ENCODE results near the gene TRUB2. TPM values are rescaled to one million over a fixed set of nuclear protein-coding genes. Genes with fewer than 3 reads are reported as not detected.

Gene TRUB2
- total RNA-seq, 1 donor from 2014 or later, result 11.3 TPM

DNA sequence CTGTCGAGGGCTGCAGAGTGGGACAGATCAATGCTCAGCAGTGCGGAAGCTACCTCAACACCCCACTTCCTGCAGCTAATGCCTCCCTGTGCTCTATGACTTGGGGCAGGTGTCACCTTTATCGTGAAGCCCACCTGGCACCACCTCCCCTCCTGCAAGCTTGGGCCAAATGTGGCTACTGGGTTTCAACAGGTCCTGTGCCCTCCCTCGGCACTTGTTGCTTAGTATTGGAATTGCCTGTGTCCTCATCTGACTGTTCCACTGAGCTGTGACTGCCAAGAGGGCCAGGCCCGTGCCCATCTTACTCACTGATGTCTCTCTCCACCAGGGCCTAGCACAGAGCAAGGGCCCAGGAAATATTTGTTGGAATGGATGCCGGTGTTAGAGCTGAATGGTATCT lies 27.5 kb upstream of the TRUB2 start:
- no peak overlapping the region for H3K27ac ChIP-seq
- H3K4me3 ChIP-seq, result no peak overlapping the region
- intact Hi-C loops (cut with DNase I), result no loop called here
- H3K27me3 ChIP-seq, result no peaks in the 10 kb centered on the region
- TF ChIP-seq POLR2A (IDR thresholded peaks at IDR 0.05) (no peak), POLR2AphosphoS5 (IDR thresholded peaks at IDR 0.05; ENCODE audit: insufficient read depth in 1 of 2, low read depth in 1 of 2) (no peak)
- TF ChIP-seq, protein P1, sequence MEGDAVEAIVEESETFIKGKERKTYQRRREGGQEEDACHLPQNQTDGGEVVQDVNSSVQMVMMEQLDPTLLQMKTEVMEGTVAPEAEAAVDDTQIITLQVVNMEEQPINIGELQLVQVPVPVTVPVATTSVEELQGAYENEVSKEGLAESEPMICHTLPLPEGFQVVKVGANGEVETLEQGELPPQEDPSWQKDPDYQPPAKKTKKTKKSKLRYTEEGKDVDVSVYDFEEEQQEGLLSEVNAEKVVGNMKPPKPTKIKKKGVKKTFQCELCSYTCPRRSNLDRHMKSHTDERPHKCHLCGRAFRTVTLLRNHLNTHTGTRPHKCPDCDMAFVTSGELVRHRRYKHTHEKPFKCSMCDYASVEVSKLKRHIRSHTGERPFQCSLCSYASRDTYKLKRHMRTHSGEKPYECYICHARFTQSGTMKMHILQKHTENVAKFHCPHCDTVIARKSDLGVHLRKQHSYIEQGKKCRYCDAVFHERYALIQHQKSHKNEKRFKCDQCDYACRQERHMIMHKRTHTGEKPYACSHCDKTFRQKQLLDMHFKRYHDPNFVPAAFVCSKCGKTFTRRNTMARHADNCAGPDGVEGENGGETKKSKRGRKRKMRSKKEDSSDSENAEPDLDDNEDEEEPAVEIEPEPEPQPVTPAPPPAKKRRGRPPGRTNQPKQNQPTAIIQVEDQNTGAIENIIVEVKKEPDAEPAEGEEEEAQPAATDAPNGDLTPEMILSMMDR (IDR thresholded peaks at IDR 0.05), result no peak
- H3K4me1 ChIP-seq, result no peaks in the 10 kb centered on the region
- peaks cover 0 to 77% of the 10 kb centered on the region in 2 donors for H3K36me3 ChIP-seq
- H3K9me3 ChIP-seq, result no peaks in the 10 kb centered on the region
- DNase-seq (ENCODE audit: extremely low spot score in 2 of 2), result no peak

DNA sequence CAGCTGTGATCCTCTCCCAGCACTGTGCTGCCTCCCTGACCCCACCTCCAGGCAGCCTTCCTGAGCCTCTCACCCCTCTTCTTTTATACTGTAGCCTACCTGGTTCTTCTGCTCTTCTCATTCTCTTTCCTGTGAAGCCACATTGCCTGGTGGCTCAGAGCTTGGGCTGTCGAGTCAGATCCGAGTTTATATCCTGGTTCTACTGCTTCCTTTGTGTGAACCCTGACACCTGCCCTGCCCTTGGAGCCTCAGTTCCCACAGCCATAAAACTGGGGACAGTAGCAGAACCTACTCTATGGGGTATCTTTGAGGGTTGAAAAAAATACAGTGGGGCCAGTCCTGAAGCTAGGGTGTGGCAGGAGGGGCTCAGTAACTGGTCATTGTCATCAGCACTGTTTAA lies 26.9 kb upstream of the TRUB2 start:
- Histone ChIP-seq H3K9me3 (no peaks in the 10 kb centered on the region), H3K4me3 (no peak overlapping the region), H3K27me3 (no peaks in the 10 kb centered on the region), H3K27ac (no peak overlapping the region), H3K4me1 (no peaks in the 10 kb centered on the region), H3K36me3 (peaks cover 0 to 79% of the 10 kb centered on the region in 2 donors)
- intact Hi-C loops (cut with DNase I), result no loop called here
- TF ChIP-seq POLR2A (IDR thresholded peaks at IDR 0.05) (no peak), POLR2AphosphoS5 (IDR thresholded peaks at IDR 0.05; ENCODE audit: insufficient read depth in 1 of 2, low read depth in 1 of 2) (no peak)
- TF ChIP-seq, protein P1 (IDR thresholded peaks at IDR 0.05), result no peak
- no peak for DNase-seq (ENCODE audit: extremely low spot score in 2 of 2)

DNA sequence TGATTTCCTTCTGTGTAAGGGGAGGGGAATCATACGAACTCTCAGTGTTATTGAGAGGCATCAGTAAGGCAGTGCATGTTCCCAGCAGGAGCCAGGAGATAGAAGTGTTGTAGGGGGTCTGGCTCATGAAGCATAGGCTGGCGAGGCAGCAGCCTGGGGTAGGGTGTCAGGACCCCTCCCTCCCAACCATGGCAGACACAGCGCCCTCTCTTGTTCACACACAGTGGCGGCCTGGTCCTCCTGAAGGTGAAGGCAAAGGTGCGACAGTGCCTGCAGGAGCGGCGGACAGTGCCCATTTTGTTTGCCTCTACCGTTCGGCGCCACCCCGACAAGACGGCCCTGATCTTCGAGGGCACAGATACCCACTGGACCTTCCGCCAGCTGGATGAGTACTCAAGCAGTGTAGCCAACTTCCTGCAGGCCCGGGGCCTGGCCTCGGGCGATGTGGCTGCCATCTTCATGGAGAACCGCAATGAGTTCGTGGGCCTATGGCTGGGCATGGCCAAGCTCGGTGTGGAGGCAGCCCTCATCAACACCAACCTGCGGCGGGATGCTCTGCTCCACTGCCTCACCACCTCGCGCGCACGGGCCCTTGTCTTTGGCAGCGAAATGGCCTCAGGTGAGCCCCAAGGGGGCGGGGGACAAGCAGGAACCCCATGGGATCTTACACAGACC lies 22.8 kb upstream of the TRUB2 start:
- H3K4me3 ChIP-seq, result no peak overlapping the region
- no peak for DNase-seq (ENCODE audit: extremely low spot score in 2 of 2)
- peaks cover 14% of the 10 kb centered on the region for H3K4me1 ChIP-seq
- TF ChIP-seq POLR2A (IDR thresholded peaks at IDR 0.05) (no peak), POLR2AphosphoS5 (IDR thresholded peaks at IDR 0.05; ENCODE audit: insufficient read depth in 1 of 2, low read depth in 1 of 2) (no peak)
- TF ChIP-seq, protein P1 (IDR thresholded peaks at IDR 0.05), result no peak
- intact Hi-C loops (cut with DNase I), result no loop called here
- H3K9me3 ChIP-seq, result no peaks in the 10 kb centered on the region
- no peak overlapping the region for H3K27ac ChIP-seq
- no peaks in the 10 kb centered on the region for H3K27me3 ChIP-seq
- peaks cover 0 to 68% of the 10 kb centered on the region in 2 donors for H3K36me3 ChIP-seq

DNA sequence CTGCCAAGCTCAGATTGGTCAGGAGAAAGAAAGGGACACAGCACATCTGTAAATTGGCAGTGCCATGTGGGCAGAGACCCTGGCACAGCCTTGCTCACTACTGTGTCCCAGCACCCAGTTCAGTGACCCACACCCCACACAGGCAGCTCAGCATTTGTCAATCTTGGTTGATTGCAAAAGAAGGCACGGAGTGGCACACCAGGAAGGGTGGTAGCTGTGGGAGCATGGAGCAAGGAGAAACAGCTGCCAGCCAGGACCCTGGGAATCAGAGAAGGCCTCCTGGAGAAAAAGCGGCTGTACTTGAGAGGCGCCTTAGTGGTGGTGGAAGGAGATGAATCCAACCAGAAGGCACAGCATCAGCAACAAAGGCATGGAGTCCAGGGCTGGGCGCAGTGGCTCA lies 21.6 kb upstream of the TRUB2 start:
- Histone ChIP-seq H3K36me3 (peaks cover 0 to 56% of the 10 kb centered on the region in 2 donors), H3K27ac (no peak overlapping the region), H3K27me3 (no peaks in the 10 kb centered on the region), H3K9me3 (no peaks in the 10 kb centered on the region), H3K4me1 (peaks cover 14% of the 10 kb centered on the region), H3K4me3 (no peak overlapping the region)
- no peak for TF ChIP-seq POLR2AphosphoS5 (IDR thresholded peaks at IDR 0.05; ENCODE audit: insufficient read depth in 1 of 2, low read depth in 1 of 2)
- TF ChIP-seq, protein P1 (IDR thresholded peaks at IDR 0.05), result no peak
- no peak for TF ChIP-seq POLR2A (IDR thresholded peaks at IDR 0.05)
- intact Hi-C loops (cut with DNase I), result no loop called here
- DNase-seq (ENCODE audit: extremely low spot score in 2 of 2), result no peak

DNA sequence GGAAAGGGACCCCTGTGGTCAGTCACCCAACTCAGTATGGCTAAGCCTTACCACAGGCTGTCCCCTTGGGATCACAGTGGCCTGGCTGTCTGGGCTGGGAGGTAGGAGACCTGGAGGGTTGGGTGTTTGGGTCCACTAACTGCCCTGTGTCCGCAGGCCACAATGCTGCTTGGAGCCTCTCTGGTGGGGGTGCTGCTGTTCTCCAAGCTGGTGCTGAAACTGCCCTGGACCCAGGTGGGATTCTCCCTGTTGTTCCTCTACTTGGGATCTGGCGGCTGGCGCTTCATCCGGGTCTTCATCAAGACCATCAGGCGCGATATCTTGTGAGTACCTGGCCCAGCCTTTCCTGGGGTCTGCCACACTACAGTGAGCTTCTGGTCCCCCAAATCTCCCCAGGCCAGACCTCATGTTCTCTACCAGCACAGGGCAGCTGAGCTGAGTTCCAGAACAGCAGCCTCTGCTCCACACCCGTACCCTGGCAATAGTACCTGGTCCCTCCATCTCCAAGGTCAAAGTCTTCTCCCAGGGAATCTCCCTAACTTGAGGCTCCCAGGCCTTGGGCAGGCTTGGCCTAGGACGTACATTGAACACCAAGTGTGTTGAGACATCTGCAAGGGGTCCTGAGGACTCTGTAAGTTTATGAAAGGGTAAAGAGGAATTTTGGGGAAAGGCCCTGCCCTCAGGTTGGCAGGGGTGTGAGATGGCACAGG lies 20.9 kb upstream of the TRUB2 start:
- DNase-seq (ENCODE audit: extremely low spot score in 2 of 2), result no peak
- Histone ChIP-seq H3K27me3 (no peaks in the 10 kb centered on the region), H3K4me1 (peaks cover 14% of the 10 kb centered on the region), H3K36me3 (peaks cover 0 to 49% of the 10 kb centered on the region in 2 donors), H3K27ac (no peak overlapping the region), H3K9me3 (no peaks in the 10 kb centered on the region), H3K4me3 (no peak overlapping the region)
- TF ChIP-seq, protein P1 (IDR thresholded peaks at IDR 0.05), result no peak
- TF ChIP-seq POLR2A (IDR thresholded peaks at IDR 0.05), result no peak
- TF ChIP-seq POLR2AphosphoS5 (IDR thresholded peaks at IDR 0.05; ENCODE audit: insufficient read depth in 1 of 2, low read depth in 1 of 2), result no peak
- intact Hi-C loops (cut with DNase I), result no loop called here

Measured in vagina (tissue), 2 donors.